ENCODE measurements around the gene MAB21L2.

MAB21L2 gene

DNA sequence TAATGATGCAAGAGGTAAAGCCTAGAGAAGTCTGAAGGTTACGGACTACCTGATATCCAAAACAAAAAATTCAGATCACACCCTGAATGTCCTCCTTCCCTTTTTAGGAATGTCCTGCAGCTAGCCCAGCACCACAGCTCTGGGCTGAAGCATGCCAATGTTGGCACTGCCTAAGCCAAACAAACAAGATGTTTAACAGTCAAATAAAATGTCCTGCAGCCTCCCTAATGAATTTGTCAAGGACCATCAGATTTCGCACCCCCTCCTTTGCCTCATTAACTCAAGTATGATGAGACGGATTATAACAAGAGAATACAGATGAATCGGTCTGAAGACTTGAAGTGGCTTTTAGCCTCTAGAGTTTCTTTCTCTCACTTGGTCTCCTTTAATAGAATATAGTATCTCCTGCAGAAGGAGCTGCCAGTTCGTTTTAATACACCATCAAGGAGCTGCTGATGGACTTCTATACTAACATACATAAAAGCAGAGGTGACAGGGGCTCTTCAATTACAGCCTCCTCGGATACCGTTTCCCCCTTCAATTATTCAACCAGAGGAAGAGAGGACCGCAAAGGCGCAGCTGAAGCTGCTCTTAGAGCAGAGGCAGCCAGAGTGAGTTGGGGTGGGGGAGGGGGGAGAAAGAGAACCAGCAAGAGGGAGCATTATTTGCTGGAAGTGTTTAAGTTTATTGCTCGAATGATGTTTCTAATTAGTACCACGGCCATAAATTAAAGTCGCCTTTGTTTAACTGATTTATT, 3.0 kb upstream of the MAB21L2 start:
- TF ChIP-seq, protein P1, sequence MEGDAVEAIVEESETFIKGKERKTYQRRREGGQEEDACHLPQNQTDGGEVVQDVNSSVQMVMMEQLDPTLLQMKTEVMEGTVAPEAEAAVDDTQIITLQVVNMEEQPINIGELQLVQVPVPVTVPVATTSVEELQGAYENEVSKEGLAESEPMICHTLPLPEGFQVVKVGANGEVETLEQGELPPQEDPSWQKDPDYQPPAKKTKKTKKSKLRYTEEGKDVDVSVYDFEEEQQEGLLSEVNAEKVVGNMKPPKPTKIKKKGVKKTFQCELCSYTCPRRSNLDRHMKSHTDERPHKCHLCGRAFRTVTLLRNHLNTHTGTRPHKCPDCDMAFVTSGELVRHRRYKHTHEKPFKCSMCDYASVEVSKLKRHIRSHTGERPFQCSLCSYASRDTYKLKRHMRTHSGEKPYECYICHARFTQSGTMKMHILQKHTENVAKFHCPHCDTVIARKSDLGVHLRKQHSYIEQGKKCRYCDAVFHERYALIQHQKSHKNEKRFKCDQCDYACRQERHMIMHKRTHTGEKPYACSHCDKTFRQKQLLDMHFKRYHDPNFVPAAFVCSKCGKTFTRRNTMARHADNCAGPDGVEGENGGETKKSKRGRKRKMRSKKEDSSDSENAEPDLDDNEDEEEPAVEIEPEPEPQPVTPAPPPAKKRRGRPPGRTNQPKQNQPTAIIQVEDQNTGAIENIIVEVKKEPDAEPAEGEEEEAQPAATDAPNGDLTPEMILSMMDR (IDR thresholded peaks at IDR 0.05; ENCODE audit: unreplicated experiment in 3 of 3): no peak
- H3K4me3 Mint-ChIP-seq: peak overlapping the region; percentile 75 to 84 (median 75)
- H3K36me3 Mint-ChIP-seq (ENCODE audit: low read depth): peaks cover 5% of the 10 kb centered on the region
- H3K27ac Mint-ChIP-seq: peak overlapping the region; percentile 2 to 89 (median 60)
- peaks cover 64% of the 10 kb centered on the region for H3K27me3 Mint-ChIP-seq (ENCODE audit: low read depth)
- peaks cover 34% of the 10 kb centered on the region for H3K4me1 Mint-ChIP-seq
- H3K9me3 Mint-ChIP-seq: no peaks in the 10 kb centered on the region

DNA sequence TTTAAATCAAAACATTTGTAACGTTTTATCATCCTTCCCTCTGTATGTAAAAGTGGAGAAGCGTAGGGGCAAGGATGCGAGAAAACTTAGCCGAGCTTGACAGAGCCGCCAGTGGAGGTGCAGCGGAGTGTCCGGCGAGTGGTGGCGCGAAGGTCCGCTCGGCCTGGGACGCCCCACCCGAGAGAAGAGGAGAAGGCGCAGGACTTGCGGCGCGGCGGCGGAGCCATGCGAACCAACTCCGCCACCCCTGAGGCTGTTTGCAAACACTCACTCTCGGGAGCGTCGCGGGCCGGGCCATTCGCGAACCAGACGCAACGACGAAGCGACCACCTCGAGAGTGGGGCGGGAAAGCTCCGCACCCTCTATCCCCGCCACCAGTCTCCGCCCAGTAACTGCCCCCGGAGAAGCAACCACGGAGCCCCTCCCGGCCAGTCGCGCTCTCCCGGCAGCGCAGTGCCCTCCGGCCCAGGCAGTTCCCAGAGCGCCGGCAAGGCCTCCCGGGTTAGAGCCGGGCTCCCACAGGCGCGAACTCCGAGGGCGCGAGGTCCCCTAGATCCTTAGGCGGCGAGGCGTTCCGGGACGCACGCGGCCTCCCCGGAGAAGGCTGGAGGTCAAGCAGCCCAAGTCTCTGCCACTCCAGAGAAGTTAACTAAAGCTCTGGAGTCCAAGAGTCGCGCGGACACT, 2.3 kb upstream of the MAB21L2 start:
- Mint-ChIP-seq H3K9me3 (no peaks in the 10 kb centered on the region), H3K4me1 (peaks cover 37% of the 10 kb centered on the region), H3K36me3 (ENCODE audit: low read depth) (peaks cover 7% of the 10 kb centered on the region), H3K4me3 (peak overlapping the region; percentile 75 to 84 (median 75)), H3K27ac (peak overlapping the region; percentile 37 to 89 (median 60)), H3K27me3 (ENCODE audit: low read depth) (peaks cover 72% of the 10 kb centered on the region)
- TF ChIP-seq, protein P1 (IDR thresholded peaks at IDR 0.05; ENCODE audit: unreplicated experiment in 3 of 3): no peak

DNA sequence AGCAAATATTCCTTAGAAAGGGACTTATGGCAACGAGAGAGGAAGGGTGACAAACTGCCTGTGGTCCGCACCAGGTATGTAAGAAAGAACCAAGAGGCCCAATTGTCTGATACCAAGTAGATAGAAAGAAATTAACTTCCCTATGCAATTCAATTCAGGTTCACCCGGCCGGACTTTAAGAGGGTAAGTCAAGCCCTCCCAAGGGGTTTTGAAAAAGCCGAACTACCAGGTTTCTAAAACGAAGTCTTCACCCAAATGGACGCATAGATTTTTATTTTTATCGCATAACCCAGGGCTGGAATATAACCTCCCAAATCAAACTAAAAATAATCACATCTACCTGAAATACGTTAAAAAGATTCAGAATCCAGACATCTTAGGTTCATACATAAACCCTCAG, 1.6 kb upstream of the MAB21L2 start:
- TF ChIP-seq, protein P1 (IDR thresholded peaks at IDR 0.05; ENCODE audit: unreplicated experiment in 3 of 3): no peak
- Mint-ChIP-seq H3K9me3 (no peaks in the 10 kb centered on the region), H3K27ac (peak overlapping the region; percentile 7 to 89 (median 37)), H3K4me3 (peak overlapping the region; percentile 75 to 84 (median 75)), H3K36me3 (ENCODE audit: low read depth) (peaks cover 7% of the 10 kb centered on the region), H3K4me1 (peaks cover 37% of the 10 kb centered on the region), H3K27me3 (ENCODE audit: low read depth) (peaks cover 78% of the 10 kb centered on the region)

DNA sequence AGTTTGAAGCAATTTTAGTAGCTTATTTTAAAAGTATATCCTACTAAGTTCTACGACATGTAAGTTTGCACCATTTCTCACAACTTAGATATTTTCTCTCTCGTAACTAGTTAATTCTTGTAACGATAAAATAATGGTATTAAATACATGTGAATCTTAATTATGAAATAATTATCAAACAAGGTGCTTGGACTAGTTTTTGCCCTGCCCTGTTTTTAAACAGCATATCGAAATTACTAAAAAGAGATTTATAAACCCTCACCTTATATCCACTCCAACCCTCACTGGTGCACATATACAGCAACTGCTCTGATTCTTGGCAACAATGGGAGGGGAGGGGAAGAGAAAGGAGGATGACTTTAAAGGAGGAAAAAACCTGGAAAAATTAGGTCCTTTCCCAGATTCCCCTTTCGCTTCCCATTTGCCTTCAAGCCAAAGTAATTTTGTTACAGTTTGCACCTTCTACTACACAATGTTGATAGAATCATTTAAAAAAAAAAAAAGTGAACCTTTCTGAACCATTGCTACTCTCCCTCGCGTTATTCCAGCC, 820 bp upstream of the MAB21L2 start:
- TF ChIP-seq, protein P1 (IDR thresholded peaks at IDR 0.05; ENCODE audit: unreplicated experiment in 3 of 3): no peak
- peak overlapping the region in 2 of 3 experiments; percentile 71 to 94 for H3K27ac Mint-ChIP-seq
- peak overlapping the region; percentile 75 to 84 (median 81) for H3K4me3 Mint-ChIP-seq
- H3K36me3 Mint-ChIP-seq (ENCODE audit: low read depth): peaks cover 15% of the 10 kb centered on the region
- H3K27me3 Mint-ChIP-seq (ENCODE audit: low read depth): peaks cover 86% of the 10 kb centered on the region
- peaks cover 37% of the 10 kb centered on the region for H3K4me1 Mint-ChIP-seq
- H3K9me3 Mint-ChIP-seq: no peaks in the 10 kb centered on the region

DNA sequence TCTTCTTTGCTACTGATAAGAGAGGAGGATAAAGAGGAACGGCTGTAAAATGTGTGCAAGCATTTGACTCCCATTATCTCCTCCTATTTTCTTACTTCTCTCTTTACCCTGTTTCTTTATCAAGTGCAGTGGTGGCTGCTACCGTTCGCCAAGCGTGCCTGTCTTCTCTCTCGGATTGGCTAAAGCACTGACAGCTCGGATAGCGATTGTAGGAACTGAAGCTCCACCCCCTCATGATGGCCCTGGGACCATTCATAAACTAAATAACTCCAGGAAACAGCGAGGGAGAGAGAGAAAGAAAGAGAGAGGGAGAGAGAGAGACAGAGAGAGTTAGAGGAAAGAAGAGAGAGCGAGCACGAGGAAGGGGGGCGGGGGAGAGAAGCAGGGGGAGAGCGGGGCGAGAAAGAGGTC, 305 bp upstream of the MAB21L2 start:
- no peaks in the 10 kb centered on the region for H3K9me3 Mint-ChIP-seq
- peaks cover 20% of the 10 kb centered on the region for H3K36me3 Mint-ChIP-seq (ENCODE audit: low read depth)
- TF ChIP-seq, protein P1 (IDR thresholded peaks at IDR 0.05; ENCODE audit: unreplicated experiment in 3 of 3): no peak
- peaks cover 37% of the 10 kb centered on the region for H3K4me1 Mint-ChIP-seq
- H3K27me3 Mint-ChIP-seq (ENCODE audit: low read depth): peaks cover 90% of the 10 kb centered on the region
- peak overlapping the region; percentile 75 to 84 (median 81) for H3K4me3 Mint-ChIP-seq
- peak overlapping the region; percentile 54 to 94 (median 71) for H3K27ac Mint-ChIP-seq
